Measurements from ENCODE around the gene CHN2. TPM values are rescaled to one million over a fixed set of nuclear protein-coding genes. Genes with fewer than 3 reads are reported as not detected.

CHN2 gene
- total RNA-seq, 1 donor from 2014 or later, result 0.50 TPM

- H3K27me3 Mint-ChIP-seq (ENCODE audit: low read depth), result no peaks in the 10 kb centered on the region
- H3K4me3 Mint-ChIP-seq (ENCODE audit: unreplicated experiment), result no peak overlapping the region
- H3K27ac Mint-ChIP-seq (ENCODE audit: unreplicated experiment), result no peak overlapping the region
- no peaks in the 10 kb centered on the region for H3K36me3 Mint-ChIP-seq (ENCODE audit: low read depth)
- no peak for DNase-seq (ENCODE audit: low spot score)
- TF ChIP-seq, protein P1, sequence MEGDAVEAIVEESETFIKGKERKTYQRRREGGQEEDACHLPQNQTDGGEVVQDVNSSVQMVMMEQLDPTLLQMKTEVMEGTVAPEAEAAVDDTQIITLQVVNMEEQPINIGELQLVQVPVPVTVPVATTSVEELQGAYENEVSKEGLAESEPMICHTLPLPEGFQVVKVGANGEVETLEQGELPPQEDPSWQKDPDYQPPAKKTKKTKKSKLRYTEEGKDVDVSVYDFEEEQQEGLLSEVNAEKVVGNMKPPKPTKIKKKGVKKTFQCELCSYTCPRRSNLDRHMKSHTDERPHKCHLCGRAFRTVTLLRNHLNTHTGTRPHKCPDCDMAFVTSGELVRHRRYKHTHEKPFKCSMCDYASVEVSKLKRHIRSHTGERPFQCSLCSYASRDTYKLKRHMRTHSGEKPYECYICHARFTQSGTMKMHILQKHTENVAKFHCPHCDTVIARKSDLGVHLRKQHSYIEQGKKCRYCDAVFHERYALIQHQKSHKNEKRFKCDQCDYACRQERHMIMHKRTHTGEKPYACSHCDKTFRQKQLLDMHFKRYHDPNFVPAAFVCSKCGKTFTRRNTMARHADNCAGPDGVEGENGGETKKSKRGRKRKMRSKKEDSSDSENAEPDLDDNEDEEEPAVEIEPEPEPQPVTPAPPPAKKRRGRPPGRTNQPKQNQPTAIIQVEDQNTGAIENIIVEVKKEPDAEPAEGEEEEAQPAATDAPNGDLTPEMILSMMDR (IDR thresholded peaks at IDR 0.05), result no peak
- no peaks in the 10 kb centered on the region for H3K9me3 Mint-ChIP-seq (ENCODE audit: low read depth)
- peaks cover 9% of the 10 kb centered on the region for H3K4me1 Mint-ChIP-seq (ENCODE audit: low read depth)
Observed at GRCh38 chr7:29254591-29254990, 60.0 kb downstream of the CHN2 start.

DNA sequence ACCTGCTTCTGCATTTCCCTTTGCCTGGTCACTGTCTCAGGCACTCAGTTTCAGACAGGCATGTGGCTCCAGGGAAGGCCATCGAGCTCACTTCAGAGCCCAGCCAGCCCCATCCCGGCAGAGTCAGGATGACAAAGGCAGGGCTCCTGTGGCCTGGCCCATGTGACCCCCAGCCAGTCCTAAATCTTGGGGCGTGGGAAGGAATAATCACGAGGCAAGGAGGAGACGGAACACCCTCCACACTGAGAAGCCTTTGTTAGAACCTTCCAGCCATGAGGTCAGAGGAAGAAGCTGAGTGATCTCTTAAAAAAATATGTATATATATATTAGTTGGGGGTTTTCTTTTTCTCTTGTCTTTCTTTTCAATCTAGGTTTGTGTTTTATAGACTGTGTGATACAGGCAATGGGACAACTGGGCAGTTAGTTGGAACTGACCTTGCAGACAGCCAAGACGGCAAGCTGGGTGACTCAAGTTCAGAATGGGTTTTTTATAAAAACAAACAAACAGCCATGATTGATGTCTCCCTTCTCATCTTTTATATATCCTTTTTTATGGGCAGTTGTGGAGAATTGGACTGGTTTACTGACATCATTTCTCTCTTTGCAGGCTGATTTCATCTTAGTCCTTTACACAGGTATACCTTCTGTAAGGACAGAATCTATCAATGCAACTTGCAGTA is 60.8 kb downstream of the CHN2 start:
- Mint-ChIP-seq H3K4me1 (ENCODE audit: low read depth) (peaks cover 9% of the 10 kb centered on the region), H3K9me3 (ENCODE audit: low read depth) (no peaks in the 10 kb centered on the region), H3K27me3 (ENCODE audit: low read depth) (no peaks in the 10 kb centered on the region), H3K27ac (ENCODE audit: unreplicated experiment) (no peak overlapping the region), H3K4me3 (ENCODE audit: unreplicated experiment) (no peak overlapping the region), H3K36me3 (ENCODE audit: low read depth) (no peaks in the 10 kb centered on the region)
- no peak for DNase-seq (ENCODE audit: low spot score)
- TF ChIP-seq, protein P1 (IDR thresholded peaks at IDR 0.05), result no peak

DNA sequence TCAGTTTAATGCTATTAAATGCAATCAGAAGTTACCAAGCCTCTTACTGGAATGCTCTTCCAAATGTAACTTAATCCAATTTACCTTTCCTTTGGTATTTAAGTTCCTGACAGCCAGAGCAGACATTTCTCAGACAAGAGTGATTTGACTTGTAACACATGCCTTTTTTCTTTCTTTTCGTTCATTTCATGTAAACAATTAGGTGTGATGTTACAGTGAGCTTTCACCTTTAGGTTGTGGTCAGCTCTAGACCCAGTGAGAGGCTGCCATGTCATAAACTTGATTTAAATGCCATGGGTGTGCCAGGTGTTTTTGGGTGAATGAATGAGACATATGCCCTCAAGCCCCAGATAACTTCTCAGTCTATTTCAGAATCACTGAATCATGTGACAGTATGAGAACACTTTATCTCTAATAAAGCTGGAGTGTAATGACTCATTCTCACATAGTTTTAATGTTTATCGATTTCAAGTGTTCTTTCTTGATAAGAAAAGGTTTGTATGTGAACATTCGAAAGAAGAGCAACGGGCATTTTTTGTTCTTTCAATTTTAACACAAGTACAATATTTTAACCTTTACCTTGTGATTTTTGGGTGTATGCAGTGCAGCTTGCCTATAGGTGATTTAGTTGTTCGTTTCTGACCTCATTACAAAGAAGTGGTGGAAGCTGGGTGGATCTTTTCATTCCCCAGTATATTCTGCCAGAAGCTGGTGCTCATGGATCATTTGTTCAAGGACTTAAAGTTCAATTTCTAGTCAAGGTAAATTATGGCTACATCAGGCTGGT is 61.5 kb downstream of the CHN2 start:
- no peak for DNase-seq (ENCODE audit: low spot score)
- H3K4me1 Mint-ChIP-seq (ENCODE audit: low read depth), result peaks cover 9% of the 10 kb centered on the region
- H3K4me3 Mint-ChIP-seq (ENCODE audit: unreplicated experiment), result no peak overlapping the region
- TF ChIP-seq, protein P1 (IDR thresholded peaks at IDR 0.05), result no peak
- no peak overlapping the region for H3K27ac Mint-ChIP-seq (ENCODE audit: unreplicated experiment)
- H3K9me3 Mint-ChIP-seq (ENCODE audit: low read depth), result no peaks in the 10 kb centered on the region
- no peaks in the 10 kb centered on the region for H3K36me3 Mint-ChIP-seq (ENCODE audit: low read depth)
- H3K27me3 Mint-ChIP-seq (ENCODE audit: low read depth), result no peaks in the 10 kb centered on the region

- Mint-ChIP-seq H3K27ac (ENCODE audit: unreplicated experiment) (no peak overlapping the region), H3K27me3 (ENCODE audit: low read depth) (no peaks in the 10 kb centered on the region), H3K4me1 (ENCODE audit: low read depth) (peaks cover 9% of the 10 kb centered on the region), H3K9me3 (ENCODE audit: low read depth) (no peaks in the 10 kb centered on the region), H3K36me3 (ENCODE audit: low read depth) (no peaks in the 10 kb centered on the region), H3K4me3 (ENCODE audit: unreplicated experiment) (no peak overlapping the region)
- DNase-seq (ENCODE audit: low spot score), result no peak
- TF ChIP-seq, protein P1 (IDR thresholded peaks at IDR 0.05), result no peak
Observed at GRCh38 chr7:29256693-29257002, 62.1 kb downstream of the CHN2 start.

- TF ChIP-seq, protein P1 (IDR thresholded peaks at IDR 0.05), result no peak
- no peak overlapping the region for H3K27ac Mint-ChIP-seq (ENCODE audit: unreplicated experiment)
- peaks cover 9% of the 10 kb centered on the region for H3K4me1 Mint-ChIP-seq (ENCODE audit: low read depth)
- H3K36me3 Mint-ChIP-seq (ENCODE audit: low read depth), result no peaks in the 10 kb centered on the region
- no peaks in the 10 kb centered on the region for H3K27me3 Mint-ChIP-seq (ENCODE audit: low read depth)
- no peaks in the 10 kb centered on the region for H3K9me3 Mint-ChIP-seq (ENCODE audit: low read depth)
- DNase-seq (ENCODE audit: low spot score), result no peak
- H3K4me3 Mint-ChIP-seq (ENCODE audit: unreplicated experiment), result no peak overlapping the region
Observed at GRCh38 chr7:29258951-29259350, 64.4 kb downstream of the CHN2 start.
